ENCODE data around the gene NLK. TPM values are rescaled to one million over a fixed set of nuclear protein-coding genes. Genes with fewer than 3 reads are reported as not detected.

NLK gene
- total RNA-seq, 1 donor = 10.5 TPM

DNA sequence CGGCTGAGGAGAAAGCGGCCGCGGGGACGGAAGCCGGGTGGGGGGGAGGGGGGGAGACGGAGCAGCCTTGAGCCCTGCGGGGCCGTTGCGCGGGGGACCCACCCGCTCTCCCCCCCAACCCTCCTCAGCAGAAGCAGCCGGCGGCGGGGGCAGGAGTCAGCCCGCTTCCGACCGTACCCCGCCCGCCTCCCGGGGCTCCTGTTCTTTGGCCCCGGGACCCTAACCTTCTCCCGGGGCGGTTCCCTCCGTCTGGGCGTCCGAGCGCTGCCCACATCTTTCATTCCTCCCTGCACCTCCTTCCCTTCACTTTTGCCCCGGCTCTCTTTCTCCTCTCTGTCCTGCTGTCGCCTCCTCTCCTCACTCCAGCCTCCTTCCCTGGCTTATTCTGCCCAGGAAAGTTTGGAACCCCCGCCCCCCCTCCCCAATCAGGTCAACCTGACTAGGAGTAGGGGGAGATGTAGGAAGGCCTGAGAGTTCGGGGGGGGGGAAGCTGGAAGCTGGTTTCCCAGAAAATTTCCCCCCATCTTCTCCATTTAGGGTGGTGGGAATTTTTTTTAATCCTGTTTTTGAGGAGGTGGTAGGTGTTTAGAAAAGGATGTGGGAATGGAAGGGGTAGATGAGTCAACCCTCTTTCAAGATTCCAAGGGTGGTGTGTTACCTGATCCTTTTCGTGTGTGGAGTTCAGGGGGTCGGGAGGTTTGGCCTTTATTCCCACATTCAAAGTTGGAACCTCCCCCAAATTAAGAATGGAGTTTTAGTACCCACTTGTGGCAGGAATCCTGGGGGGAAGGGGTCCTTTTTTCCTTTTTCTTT is 427 bp upstream of the NLK start:
- Histone ChIP-seq H3K4me1 (ENCODE audit: insufficient read depth, low read length) (peaks cover 39% of the 10 kb centered on the region), H3K4me3 (ENCODE audit: insufficient read depth, low read length) (peak overlapping the region; percentile 81), H3K27ac (ENCODE audit: low read depth, low read length) (peak overlapping the region; percentile 71), H3K9me3 (ENCODE audit: low read depth, low read length) (no peaks in the 10 kb centered on the region), H3K79me2 (ENCODE audit: insufficient read depth, low read length) (peaks cover 52% of the 10 kb centered on the region), H3K36me3 (ENCODE audit: insufficient read depth, low read length) (no peaks in the 10 kb centered on the region), H3K27me3 (ENCODE audit: insufficient read depth, low read length) (no peaks in the 10 kb centered on the region), H4K20me1 (ENCODE audit: insufficient read depth, low read length) (peaks cover 26% of the 10 kb centered on the region), H3K4me2 (ENCODE audit: insufficient read depth, low read length) (peak overlapping the region; percentile 70), H2AFZ (ENCODE audit: low read length) (peak overlapping the region; percentile 77)
- DNase-seq (ENCODE audit: insufficient read length, low spot score, missing footprints) = peak; percentile 36
- no peak for TF ChIP-seq CTCF (IDR thresholded peaks at IDR 0.05; ENCODE audit: extremely low read depth, low read depth, low read length)

GRCh38 chr17:28042721-28043291 is 329 bp downstream of the NLK start:
- Histone ChIP-seq H4K20me1 (ENCODE audit: insufficient read depth, low read length) (peaks cover 27% of the 10 kb centered on the region), H3K4me2 (ENCODE audit: insufficient read depth, low read length) (peak overlapping the region; percentile 70), H3K9me3 (ENCODE audit: low read depth, low read length) (no peaks in the 10 kb centered on the region), H3K27ac (ENCODE audit: low read depth, low read length) (no peak overlapping the region), H3K79me2 (ENCODE audit: insufficient read depth, low read length) (peaks cover 59% of the 10 kb centered on the region), H3K4me1 (ENCODE audit: insufficient read depth, low read length) (peaks cover 39% of the 10 kb centered on the region), H3K4me3 (ENCODE audit: insufficient read depth, low read length) (peak overlapping the region; percentile 81), H3K27me3 (ENCODE audit: insufficient read depth, low read length) (no peaks in the 10 kb centered on the region), H2AFZ (ENCODE audit: low read length) (no peak overlapping the region), H3K36me3 (ENCODE audit: insufficient read depth, low read length) (no peaks in the 10 kb centered on the region)
- peak; percentile 3 for DNase-seq (ENCODE audit: insufficient read length, low spot score, missing footprints)
- TF ChIP-seq CTCF (IDR thresholded peaks at IDR 0.05; ENCODE audit: extremely low read depth, low read depth, low read length) = no peak

DNA sequence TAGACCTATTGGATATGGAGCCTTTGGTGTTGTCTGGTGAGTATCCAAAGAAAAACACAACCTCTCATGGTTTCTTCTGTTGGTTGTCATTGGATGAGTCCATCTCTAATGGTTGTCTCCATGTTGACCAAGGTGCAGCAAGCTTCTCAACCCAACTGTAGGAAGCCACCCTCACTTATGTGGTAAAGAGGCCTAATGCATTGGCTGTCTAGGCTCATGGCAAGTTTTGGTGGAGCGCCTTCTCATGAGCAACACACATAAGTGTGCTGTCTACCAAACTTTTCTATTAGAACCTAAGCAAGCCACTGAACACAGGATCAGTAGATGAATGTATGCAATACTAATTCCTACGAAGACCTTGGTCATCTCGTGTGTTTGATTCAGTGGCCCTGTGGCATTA is 819 bp downstream of the NLK start:
- Histone ChIP-seq H3K27ac (ENCODE audit: low read depth, low read length) (no peak overlapping the region), H3K9me3 (ENCODE audit: low read depth, low read length) (no peaks in the 10 kb centered on the region), H3K4me2 (ENCODE audit: insufficient read depth, low read length) (peak overlapping the region; percentile 70), H3K4me1 (ENCODE audit: insufficient read depth, low read length) (peaks cover 39% of the 10 kb centered on the region), H3K4me3 (ENCODE audit: insufficient read depth, low read length) (peak overlapping the region; percentile 81), H3K36me3 (ENCODE audit: insufficient read depth, low read length) (no peaks in the 10 kb centered on the region), H2AFZ (ENCODE audit: low read length) (no peak overlapping the region), H3K79me2 (ENCODE audit: insufficient read depth, low read length) (peaks cover 64% of the 10 kb centered on the region), H3K27me3 (ENCODE audit: insufficient read depth, low read length) (no peaks in the 10 kb centered on the region), H4K20me1 (ENCODE audit: insufficient read depth, low read length) (peaks cover 28% of the 10 kb centered on the region)
- no peak for TF ChIP-seq CTCF (IDR thresholded peaks at IDR 0.05; ENCODE audit: extremely low read depth, low read depth, low read length)
- peak; percentile 30 for DNase-seq (ENCODE audit: insufficient read length, low spot score, missing footprints)

DNA sequence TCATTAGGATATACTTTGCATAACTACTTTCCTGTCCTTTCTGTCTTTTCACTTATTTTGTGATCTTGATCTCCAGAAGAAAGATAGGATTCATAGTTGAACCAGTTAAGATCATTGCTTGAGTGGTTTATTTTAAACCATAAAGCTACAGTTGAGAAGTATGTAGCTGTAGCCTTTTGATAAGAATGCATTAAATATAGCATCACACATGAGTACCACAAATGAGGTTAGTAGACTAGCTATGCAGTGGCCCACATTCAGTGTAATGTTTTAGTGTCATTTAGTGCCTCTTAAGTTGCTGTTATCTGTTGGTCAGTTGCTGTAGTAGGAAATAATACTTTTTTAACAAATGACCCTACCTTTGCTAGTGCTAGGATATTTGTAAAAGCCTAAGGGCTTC is 1.3 kb downstream of the NLK start:
- no peak overlapping the region for H2AFZ ChIP-seq (ENCODE audit: low read length)
- peaks cover 69% of the 10 kb centered on the region for H3K79me2 ChIP-seq (ENCODE audit: insufficient read depth, low read length)
- no peak overlapping the region for H3K27ac ChIP-seq (ENCODE audit: low read depth, low read length)
- DNase-seq (ENCODE audit: insufficient read length, low spot score, missing footprints) = peak; percentile 9
- peaks cover 32% of the 10 kb centered on the region for H4K20me1 ChIP-seq (ENCODE audit: insufficient read depth, low read length)
- H3K4me3 ChIP-seq (ENCODE audit: insufficient read depth, low read length) = peak overlapping the region; percentile 81
- H3K9me3 ChIP-seq (ENCODE audit: low read depth, low read length) = no peaks in the 10 kb centered on the region
- peak overlapping the region; percentile 70 for H3K4me2 ChIP-seq (ENCODE audit: insufficient read depth, low read length)
- H3K27me3 ChIP-seq (ENCODE audit: insufficient read depth, low read length) = no peaks in the 10 kb centered on the region
- H3K36me3 ChIP-seq (ENCODE audit: insufficient read depth, low read length) = no peaks in the 10 kb centered on the region
- no peak for TF ChIP-seq CTCF (IDR thresholded peaks at IDR 0.05; ENCODE audit: extremely low read depth, low read depth, low read length)
- H3K4me1 ChIP-seq (ENCODE audit: insufficient read depth, low read length) = peaks cover 35% of the 10 kb centered on the region

Data from osteoblast (primary cell).